NCI-H2196 (cell line): ENCODE measurements around the gene PTPN11.
"Not testable (repeated sequence)": the region's sequence is repeated elsewhere in the genome, so short reads cannot be mapped to it uniquely, and the experiment has no call there.

Experiments used
- DNase-seq: peaks from one replicate; lab custom pipeline; 2025; ENCODE audit not compliant: unreplicated experiment; lab: John Stamatoyannopoulos, UW

PTPN11 gene

DNA sequence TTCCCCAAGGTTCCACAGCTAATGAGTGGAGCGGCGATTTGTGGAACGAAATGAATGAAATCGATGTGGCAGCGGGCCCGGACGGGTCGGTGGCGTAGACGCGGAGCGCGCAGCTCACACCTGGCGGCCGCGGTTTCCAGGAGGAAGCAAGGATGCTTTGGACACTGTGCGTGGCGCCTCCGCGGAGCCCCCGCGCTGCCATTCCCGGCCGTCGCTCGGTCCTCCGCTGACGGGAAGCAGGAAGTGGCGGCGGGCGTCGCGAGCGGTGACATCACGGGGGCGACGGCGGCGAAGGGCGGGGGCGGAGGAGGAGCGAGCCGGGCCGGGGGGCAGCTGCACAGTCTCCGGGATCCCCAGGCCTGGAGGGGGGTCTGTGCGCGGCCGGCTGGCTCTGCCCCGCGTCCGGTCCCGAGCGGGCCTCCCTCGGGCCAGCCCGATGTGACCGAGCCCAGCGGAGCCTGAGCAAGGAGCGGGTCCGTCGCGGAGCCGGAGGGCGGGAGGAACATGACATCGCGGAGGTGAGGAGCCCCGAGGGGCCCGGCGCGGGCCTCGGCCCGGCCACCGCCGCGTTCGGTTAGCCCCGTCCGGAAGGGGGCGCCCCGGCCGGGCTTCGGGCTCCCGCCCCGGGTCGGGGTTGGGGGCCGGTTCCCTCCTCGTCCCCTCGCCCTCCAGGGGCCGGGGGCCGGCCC, at the start of gene PTPN11:
TSS of gene PTPN11 (plus strand) at position 340 of the 689 bp plus-strand sequence. CDS start at position 505, 165 bp downstream.
- DNase-seq = peak; percentile 80

DNA sequence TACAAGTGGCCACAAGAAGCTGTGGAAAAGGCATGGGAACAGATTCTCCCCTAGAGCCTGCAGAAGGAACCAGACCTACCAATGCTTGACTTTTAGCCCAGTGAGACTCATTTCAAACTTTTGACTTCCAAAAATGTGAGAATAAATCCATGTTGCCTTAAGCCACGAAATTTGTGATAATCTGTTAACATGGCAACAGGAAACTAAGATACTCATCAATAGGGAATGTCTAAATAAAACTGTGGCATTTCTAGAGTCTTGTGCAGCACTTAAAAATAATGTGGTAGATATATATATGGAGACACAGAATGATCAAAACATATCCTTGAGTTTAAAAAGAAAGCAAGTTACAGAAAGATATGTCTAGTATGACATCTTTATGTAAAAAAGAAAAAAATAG, 48.5 kb upstream of the PTPN11 start:
- no peak for DNase-seq

DNA sequence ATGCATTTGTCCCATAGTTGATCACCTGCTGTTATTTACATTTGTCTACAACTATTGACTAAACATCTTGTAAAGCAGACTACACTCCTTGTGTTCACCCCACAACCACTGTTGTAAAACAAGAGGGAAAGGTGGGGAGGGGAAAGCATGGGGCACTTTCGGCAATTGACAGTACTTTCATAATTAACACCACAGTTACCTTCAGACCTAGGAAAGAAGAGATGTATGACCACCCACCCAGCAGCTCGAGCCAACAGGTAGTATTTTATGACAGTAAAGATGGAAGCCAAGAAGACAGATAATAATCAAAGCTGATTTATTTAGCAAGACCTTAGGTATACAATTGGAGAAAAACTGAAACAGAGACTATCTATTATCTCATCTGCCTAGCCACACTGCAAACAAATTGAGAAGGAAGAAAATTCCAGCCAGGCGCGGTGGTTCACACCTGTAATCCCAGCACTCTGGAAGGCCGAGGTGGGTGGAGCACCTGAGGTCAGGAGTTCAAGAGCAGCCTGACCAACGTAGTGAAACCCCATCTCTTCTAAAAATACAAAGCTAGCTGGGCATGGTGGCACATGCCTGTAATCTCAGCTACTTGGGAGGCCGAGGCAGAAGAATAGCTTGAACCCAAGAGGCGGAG, 47.8 kb upstream of the PTPN11 start:
- peak; percentile 48 for DNase-seq

DNA sequence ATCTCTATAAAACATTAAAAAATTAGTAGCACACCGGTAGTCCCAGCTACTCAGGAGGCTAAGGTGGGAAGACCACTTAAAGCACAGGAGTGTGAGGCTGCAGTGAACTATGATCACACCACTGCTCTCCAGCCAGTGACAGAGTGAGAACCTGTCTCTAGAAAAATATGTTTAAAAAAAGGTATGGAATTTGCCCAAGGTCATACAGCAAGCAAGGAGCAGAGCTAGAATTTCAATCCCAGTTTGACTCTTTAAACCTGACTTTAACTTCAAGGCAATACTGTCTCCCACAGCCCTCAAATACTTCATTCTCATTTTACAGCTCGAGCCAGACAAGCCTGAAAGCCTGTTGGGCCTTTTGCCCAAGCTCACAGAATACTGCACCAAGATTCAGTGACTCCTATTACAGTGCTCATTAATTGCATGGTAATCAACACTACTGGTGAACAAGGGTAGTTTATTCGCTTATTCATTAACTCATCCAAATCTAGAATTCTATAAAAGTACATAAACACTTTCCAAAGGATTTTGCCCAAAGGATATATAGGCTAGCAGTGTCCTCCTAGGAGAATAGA, 44.5 kb upstream of the PTPN11 start:
- no peak for DNase-seq

DNA sequence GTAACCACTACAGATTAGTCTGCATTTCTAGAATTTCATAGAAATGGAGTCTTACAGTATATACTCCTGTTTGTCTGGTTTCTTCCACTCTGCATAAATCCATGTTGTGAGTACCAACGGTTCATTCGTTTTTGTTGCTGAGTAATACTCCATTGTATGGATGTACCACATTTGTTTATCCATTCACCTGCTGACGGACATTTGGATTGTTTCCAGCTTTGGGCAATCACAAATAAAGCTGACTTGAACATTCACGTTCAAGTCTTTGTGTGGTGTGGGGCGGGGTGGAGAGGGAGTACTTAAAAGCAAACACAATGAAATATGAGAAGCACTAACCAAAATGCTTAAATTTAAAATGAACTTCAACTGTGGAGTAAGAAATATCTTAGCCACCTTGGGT, 43.6 kb upstream of the PTPN11 start:
- DNase-seq = peak; percentile 49

DNA sequence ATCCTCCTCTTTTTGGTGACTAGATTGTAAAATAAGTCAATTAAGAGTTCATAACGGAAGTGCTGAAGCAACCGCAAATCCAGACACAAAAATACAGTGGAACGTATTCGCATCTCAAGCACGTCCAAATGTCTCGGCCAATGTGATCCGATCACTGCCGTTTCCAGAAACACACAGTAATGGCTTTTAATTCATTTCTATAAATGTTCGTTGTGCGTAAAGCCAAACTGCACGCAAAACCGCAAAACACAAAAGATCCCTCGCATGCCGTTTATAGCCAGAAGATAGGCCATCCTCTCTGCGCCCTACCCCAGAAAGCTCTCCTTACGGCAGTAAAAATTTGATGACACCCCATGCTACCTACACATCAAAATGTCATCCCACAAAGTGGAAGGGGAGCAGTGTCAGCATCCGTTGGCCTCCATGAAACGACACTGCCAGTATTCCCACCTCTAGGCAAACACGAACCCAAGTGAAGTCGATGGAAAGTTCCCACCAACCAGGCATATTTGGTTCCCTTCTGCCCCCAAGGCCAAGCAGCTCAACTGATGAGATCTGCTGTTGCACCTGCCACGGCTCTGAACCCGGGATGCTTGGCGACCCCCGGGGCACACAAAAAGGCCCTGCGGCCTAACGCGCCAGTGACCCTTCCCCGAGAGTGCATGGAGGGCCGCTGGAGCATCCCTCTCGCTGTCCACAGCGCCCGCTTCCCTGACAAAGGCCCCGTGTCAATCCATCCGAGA, 37.9 kb upstream of the PTPN11 start:
- no peak for DNase-seq

DNA sequence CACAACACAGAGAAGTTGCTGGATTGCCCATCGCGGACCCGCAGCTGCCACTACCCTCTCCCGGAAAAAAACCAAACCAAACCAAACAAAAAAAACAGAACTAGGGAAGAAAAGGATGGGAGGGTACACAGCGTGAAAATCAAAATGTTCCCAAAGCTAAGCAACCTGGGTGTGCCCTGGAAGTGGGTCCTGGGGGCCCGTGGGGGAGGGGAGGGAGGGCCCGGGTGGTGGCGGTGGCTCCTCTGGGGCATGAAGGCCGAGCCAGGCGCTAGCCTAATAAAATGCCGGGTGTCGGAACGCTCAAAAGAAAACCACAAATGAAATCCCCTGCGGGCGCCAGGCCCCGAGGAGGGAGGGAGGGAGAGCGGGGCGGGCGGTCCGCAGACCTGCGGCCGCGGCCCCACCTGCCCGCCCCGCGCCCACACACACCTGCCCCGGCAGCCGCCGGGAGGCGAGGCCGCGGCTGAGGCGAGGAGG, 37.3 kb upstream of the PTPN11 start:
- no peak for DNase-seq

DNA sequence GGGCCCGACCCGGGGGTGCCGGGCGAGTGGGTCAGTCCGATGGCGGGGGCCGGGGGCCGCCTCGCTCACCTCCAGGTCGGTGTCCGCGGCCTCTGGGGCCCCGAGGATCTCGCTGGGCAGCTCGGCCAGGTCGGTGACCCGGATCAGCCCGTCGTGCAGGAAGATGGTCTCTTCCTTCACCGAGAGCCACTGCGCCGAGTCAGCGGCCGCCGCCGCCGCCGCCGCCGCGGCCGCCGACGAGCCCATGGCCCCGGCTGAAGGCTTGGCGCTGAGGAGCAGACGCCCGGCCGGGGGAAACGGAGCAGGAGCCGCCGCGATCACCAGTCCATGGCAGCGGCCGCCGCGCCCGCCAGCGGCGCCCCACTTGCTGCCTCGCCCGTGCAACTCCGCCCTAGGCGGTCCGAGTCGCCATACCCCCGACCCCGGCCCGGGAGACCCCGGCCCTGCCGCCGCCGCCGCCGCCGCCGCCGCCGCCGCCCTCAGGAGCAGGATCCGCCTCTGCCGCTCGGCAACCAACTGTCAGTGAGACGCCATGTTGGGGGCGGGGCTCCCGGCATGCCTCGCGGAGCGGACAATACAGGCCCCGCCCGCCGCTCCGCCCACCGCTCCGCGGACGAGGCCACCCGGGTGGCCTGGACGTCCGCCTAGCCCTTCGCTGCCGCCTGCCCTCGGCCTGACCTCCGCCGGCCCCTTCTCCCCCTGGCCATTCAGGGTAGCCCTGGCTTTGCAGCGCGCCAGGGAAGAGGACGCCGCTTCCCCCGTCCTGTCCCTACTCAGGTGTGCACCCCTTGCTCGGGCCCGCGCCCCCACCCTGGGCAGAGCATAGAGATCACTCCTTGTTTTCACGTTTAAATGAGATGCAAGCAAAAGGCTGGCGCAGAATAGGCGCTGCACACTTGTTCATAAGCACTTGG, 36.6 kb upstream of the PTPN11 start, which contains the start of gene HECTD4:
TSS of gene HECTD4 (minus strand) at position 549 of the 914 bp plus-strand sequence. CDS start at position 246, 303 bp downstream.
- DNase-seq = peak; percentile 98

DNA sequence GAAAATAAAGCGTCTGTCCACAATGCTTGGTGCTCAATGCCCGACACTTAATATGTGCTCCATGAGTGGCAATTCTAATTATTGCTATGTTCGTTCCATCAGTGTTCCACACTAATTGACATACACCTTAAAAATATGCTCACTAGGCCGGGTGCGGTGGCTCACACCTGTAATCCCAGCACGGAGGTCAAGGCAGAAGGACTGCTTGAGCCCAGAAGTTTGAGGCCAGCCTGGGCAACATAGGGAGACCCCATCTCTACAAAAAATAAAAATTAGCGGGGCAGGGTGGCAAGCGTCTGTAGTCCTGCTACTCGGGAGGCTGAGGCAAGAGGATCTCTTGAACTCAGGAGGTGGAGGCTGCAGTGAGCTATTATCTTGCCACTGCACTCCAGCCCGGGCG, 35.9 kb upstream of the PTPN11 start:
- no peak for DNase-seq

DNA sequence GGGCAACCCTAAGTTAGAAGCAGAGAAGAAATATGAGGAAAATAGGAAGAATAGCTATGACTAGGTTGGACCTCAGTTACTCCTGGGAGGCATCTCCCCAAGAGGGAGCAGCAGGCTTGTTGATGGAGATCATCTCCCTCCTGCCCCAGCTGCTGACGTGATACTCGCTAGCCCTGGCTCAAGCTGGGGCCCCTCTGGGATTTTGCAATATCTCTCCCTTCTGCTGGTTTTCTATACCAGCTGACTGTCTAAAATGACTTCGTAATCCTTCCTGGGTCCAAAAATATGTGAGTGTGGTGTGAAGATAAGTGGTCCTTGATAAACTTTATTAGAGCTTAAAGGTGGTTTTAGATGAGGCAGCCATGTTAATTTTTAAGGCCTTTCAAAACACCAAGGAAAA, 32.0 kb upstream of the PTPN11 start:
- DNase-seq = no peak

DNA sequence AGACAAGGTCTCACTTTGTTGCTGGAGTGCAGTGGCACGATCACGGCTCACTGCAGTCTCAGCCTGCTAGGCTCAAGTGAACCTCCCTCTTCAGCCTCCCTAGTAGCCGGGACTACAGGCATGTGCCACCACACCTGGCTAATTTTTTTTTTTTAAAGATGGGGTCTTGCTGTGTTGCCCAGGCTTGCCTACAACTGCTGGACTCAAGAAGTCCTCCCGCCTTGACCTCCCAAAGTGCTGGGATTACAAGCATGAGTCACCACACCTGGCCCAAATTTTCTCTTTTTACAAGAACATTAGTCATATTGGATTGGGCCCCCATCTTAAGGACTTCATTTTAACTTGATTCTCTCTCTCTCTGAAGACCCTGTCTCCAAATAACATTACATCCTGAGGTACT, 29.5 kb upstream of the PTPN11 start:
- no peak for DNase-seq

DNA sequence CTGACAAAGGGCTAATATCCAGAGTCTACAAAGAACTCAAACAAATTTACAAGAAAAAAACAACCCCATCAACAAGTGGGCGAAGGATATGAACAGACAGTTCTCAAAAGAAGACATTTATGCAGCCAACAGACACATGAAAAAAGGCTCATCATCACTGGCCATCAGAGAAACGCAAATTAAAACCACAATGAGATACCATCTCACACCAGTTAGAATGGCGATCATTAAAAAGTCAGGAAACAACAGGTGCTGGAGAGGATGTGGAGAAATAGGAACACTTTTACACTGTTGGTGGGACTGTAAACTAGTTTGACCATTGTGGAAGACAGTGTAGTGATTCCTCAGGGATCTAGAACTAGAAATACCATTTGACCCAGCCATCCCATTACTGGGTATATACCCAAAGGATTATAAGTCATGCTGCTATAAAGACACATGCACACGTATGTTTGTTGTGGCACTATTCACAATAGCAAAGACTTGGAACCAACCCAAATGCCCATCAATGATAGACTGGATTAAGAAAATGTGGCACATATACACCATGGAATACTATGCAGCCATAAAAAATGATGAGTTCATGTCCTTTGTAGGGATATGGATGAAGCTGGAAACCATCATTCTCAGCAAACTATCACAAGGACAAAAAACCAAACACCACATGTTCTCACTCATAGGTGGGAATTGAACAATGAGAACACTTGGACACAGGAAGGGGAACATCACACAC, 28.7 kb upstream of the PTPN11 start:
- DNase-seq = not testable (repeated sequence)

DNA sequence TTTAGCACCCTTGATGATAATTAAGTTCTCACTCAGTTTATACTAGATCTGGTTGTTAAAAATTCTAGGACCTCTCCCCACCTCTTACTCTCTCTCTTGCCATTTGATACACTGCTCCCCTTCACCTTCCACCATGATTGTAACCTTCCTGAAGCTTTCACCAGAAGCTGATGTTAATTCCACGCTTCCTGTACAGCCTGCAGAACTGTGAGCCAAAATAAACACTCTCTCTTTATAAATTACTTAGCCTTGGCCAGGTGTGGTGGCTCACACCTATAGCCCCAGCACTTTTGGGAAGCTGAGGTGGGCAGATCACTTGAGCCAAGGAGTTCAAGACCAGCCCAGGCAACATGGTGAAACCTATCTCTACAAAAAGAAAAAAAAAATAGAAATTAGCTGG, 25.4 kb upstream of the PTPN11 start:
- DNase-seq = no peak

DNA sequence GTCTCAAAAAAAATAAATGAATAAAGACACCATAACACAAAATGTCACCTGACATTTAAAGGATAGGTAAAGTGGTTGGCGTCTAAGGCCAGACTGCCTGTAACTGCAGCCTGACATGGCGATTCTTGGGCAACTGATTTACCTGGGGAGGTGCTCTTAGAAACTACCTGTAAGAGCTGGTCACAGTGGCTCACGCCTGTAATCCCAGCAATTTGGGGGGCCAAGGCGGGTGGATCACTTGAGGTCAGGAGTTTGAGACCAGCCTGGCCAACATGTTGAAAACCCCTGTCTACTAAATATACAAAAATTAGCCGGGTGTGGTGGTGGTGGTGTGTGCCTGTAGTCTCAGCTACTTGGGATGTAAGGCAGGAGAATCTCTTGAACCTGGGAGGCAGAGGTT, 17.7 kb upstream of the PTPN11 start:
- no peak for DNase-seq

DNA sequence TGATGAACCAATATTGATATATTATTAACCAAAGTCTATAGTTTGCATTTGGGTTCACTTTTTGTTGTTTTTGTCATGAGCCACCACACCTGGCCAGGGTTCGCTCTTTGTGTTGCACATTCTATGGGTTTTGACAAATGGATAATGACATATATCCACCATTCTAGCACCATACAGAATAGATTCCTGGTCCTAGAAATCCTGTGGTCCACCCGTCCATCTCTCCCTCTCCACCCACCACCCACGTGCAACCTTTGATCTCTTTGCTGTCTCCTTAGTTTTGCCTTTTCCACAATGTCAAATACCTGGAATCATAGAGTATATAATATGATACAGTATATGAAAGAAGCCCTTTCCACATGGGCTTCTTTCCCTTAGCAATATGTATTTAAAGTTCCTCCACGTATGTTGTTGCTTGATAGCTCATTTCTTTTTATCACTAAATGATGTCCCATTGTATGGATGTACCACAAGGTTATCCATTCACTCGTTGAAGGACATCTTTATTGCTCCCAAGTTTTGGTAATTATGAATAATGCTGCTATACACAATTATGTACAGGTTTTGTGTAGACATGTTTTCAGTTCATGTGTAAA, 16.7 kb upstream of the PTPN11 start:
- no peak for DNase-seq

DNA sequence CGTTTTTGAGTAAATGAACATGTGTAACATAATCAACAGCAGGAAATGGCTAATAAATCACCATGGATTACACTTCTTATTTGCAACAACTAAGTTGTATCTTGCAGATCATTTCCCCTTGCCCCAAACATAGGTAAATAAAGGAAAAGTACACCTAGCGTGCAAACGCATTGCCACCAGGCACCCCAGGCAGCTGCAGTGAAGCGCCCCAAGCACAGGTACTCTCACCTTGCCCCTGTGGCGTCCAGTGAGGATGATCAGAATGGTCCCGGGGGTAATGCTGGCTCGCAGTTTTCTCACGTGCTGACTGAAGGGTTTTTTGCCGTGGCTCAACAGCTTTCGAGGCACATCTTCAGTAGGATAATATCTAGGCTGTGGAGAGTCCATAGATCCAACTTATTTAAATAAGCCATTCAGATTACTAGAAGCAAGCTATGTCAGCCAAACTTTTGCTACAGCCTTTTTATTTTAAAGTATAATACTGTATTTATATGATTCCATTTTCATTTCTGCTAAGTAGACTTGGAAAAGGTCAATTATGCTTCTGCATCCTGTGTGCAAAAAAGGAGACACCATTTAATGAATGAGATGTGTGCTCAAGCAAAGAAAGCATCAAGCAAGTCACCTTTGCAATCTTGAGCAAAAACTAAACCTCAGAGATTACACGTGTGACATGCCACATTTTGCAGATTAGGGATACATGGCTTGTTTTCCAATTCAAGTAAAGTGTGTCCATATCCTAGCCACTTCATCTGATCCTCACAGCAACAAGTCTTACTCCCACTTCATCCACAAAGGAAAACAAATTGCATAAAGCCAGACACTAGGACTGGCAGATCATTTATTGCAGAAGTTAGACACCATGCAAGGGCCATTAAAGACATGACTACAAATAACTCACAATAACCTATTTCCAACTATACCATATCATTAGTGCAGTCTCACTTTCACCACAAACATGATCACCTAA, 11.9 kb upstream of the PTPN11 start:
- DNase-seq = no peak

DNA sequence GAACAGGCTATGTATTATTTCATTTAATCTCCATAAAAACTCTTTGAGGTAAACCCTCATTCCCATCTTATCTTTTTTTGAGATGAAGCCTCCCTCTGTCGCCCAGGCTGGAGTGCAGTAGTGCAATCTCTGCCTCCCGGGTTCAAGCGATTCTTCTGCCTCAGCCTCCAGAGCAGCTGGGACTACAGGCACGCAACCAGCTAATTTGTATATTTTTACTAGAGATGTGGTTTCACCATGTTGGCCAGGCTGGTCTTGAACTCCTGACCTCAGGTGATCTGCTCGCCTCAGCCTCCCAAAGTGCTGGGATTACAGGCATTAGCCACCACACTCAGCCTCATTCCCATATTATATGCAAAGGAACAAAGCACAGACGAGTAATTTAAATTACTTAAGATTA, 11.1 kb upstream of the PTPN11 start:
- not testable (repeated sequence) for DNase-seq

DNA sequence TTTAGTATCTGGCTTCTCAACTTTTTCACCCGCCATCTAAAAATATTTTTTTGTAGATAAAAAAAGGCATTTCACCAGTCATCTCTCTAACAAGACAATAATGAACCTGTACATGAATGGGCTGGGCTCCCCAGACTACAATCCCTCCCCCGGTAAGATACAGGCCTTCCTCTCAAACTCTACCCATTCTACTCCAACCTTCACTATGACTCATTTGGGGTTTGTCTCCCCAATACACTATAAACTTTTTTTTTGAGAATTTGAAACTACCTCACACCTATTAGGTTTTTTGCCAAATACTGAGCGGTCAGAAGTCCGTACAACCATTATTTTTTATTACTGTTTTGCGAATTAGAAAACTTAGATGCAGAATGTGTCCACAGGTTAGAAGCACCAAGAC, 10.1 kb upstream of the PTPN11 start:
- DNase-seq = no peak
